Activated T-helper 1 cell treated with Interleukin-2 at 50 U/mL for 16 hours (primary cell): ENCODE measurements around the gene KAT6B.

ENCODE experiments used
- DNase-seq: peaks from one replicate; pipeline ENCODE4 v3.0.0-alpha.2; 2020; ENCODE audit warnings: low read depth

The KAT6B gene

DNA sequence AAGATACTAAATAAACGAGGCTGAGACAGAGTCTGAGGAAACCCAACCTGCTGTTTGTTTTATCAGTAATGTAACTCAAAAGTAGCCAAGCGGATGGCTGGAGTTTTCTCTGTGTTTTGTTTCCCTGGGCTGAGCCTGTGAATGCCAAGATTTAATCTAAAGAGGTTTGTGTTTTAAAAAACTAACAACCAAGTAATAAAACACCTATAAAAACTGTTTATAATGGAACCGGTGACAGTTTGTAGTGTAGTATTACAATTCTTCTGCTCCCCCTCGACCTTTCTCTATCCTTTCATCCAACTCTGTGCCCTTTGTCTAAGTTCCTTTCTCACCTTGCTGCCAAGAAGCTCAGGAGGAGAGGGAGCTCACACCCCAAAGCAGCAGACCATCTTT, 2.6 kb upstream of the KAT6B start:
- DNase-seq = no peak

GRCh38 chr10:74824184-74824899, 2.1 kb upstream of the KAT6B start:
- DNase-seq = peak; percentile 1

DNA sequence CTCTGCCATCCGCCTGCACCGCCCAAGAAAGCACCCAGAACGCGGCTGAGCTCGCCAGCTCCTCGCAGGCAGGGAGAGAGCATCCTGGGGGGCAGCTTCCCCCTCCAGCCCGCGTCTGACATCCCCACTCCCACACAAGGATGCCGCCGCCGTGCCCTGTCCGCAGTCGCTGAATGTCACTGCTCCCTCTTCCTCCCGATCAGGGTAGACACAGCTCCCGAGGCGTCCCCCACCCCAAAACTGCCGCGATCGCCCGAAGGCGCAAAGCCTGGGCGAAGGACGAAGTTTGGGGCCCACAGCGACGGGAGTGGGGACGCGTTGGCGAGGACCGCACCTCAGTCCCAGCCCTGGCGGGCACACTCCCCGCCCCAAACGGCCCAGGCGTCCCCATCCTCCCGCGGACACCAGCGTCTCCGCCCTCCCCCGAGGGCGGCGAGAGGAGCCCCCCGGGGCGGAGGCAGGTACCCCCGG, 1.5 kb upstream of the KAT6B start:
- peak; percentile 13 for DNase-seq

GRCh38 chr10:74825371-74826141, 844 bp upstream of the KAT6B start:
- peak; percentile 49 for DNase-seq

- DNase-seq = no peak
These were observed 643 bp downstream of the KAT6B start for GRCh38 chr10:74827045-74827441.

- no peak for DNase-seq
These were observed 1.3 kb downstream of the KAT6B start for GRCh38 chr10:74827694-74828093.

DNA sequence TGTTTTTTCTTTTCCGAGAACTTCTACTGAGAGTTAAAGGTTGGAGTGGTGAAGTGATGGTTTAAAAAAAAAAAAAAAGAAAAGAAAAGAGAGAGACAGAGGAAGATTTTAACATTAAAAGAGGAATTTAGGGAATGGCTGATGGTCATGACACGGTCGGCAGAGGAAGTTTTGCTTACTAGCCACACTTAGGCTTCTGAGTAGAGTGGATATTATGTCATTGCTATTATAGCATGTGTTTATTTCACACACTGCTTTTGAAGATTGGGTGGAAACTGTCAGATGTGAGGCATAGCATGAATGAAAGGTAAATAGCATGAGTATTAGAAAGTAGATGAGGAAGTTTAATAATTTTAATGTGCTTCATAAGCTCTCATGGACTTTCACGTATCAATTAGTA, 2.5 kb downstream of the KAT6B start:
- no peak for DNase-seq

DNA sequence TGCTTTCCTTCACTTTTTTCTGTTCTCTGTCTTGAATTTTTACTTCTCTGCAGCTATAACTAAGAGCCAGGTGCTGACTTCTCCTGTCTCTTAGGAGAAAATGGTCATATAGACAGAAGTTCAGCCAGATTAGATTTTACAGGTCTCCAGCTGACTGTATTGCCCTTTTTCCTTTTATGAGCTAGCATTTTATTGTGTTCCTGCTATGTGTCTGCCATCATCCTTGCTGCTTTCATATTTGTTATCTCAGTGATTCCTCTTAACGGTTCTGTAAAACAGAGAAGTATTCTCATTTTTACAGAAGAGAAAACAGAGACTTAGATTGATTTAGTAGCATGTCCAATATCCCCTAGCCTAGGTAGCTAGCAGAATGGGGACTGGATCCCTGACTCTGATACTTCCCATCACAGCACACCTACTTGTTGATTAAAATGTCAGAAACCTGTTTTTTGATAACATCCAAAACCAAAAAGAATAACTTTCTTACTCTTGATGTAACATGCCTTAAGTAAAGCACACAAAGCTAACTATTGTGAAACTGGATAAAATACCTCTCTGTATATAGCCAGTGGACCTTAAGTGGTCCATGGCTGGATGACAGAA, 5.2 kb downstream of the KAT6B start:
- no peak for DNase-seq

DNA sequence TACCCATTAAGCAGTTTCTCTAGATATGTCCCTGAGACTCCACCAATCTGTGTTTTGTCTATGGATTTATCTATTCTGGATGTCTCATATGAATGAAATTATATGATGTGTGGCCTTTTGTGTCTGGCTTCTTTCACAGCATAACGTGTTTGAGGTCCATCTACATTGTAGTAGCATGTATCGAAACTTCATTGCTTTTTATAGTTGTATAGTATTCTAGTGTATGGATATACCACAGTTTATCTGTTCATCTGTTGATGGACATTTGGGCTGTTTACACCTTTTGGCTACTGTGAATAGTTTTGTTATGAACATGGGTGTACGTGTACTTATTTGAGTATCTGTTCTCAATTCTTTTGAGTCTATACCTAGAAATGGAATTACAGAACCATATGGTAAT, 9.6 kb downstream of the KAT6B start:
- DNase-seq = no peak

DNA sequence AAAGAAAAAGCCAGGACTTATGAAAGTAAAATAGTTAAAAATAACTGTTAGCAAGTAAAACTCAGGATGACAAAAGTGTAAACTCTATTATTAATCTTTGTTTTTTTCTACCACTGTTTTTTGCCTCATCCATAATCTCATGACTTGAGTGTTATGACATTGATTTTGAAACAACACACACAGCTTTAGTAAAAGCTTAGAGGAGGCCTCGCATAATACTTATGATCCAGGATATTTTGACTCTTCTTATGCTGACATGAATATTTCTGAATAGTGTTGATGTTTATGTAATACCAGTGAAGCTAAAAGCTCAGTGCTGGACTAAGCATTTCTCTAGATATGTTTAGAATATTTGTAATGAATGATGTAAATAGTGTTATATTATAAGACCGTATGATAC, 10.5 kb downstream of the KAT6B start:
- no peak for DNase-seq

GRCh38 chr10:74837743-74838142, 11.3 kb downstream of the KAT6B start:
- DNase-seq = no peak

- no peak for DNase-seq
These were observed 13.3 kb downstream of the KAT6B start for GRCh38 chr10:74839708-74840107.

DNA sequence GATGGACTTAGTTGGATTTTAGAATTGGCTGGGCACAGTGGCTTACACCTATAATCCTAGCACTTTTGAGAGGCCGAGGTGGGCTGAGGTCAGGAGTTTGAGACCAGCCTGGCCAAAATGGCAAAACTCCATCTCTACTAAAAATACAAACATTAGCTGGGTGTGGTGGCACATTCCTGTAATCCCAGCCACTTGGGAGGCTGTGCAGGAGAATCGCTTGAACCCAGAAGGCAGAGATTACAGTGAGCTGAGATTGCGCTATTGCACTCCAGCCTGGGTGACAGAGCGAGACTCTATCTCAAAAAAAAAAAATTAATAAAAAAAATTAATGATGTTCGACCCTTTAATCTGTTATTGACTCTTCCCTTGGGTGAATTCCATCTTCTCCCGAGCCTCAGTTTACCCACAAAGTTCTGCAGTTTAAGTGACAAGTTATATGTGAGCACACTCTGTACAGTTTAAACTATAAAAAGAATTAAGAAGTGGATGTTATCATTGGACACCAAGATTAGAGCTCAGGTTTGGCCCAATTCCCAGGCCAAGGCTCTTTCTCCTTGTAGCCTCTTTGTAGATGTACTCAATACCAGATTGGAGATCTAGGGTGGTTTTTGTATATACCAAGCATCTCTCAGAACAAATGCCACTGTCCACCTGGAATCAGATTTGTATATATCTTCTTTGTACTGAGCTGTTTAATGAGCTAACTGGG, 15.0 kb downstream of the KAT6B start:
- no peak for DNase-seq

DNA sequence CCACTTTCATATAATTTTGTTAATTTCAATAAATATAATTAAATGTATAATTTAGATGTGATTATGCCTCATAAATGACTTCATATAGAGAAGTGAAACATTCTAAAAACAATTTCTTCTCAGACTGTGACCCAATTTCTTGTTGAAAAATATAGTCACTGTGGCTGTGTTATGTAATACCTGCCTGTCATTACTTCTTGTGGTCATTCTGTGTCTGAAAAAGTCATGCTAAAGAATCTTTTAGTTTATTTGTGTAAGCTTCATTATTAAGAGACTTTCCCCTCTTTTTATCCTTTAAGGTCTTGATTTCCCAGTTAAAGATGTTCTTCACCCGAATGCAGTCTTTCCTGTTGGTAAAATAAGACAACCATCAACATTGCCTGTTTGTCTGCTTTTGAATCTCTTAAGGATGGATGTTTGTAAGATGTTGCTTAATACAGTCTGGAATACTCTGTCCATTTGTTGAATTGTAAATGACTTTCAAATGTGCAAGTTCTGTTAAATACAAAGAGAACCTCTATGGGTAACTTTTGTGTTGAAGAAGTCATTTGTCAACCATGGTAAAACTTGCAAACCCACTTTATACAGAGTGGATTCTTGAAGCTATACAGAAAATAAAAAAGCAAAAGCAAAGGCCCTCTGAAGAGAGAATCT, 16.0 kb downstream of the KAT6B start:
- DNase-seq = no peak

- no peak for DNase-seq
These were observed 20.6 kb downstream of the KAT6B start for GRCh38 chr10:74846958-74847357.

DNA sequence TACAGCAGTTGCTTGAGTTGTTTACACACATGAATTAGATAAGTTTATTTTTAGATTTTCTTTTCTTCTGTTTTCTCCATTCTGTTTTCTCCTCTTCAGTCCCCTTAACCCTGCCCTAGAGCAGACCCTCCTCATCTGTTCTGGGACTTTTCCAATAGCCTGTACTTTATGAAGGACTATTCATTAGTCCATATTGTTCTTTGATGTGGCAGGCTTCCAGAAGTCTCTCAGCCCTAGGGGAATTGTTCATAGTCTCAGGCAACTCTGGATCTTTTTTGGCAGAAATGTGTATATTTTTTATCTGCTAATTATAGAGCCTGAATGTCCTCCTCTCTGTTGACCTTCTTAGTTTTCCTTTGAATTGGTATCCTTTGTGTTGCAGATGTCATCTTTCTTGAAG, 25.4 kb downstream of the KAT6B start:
- no peak for DNase-seq

- DNase-seq = no peak
These were observed 26.0 kb downstream of the KAT6B start for GRCh38 chr10:74852381-74852780.

GRCh38 chr10:74854610-74855009, 28.2 kb downstream of the KAT6B start:
- no peak for DNase-seq

GRCh38 chr10:74855027-74855426, 28.6 kb downstream of the KAT6B start:
- no peak for DNase-seq

- DNase-seq = no peak
These were observed 29.0 kb downstream of the KAT6B start for GRCh38 chr10:74855439-74855838.

GRCh38 chr10:74856940-74857339, 30.5 kb downstream of the KAT6B start:
- no peak for DNase-seq

DNA sequence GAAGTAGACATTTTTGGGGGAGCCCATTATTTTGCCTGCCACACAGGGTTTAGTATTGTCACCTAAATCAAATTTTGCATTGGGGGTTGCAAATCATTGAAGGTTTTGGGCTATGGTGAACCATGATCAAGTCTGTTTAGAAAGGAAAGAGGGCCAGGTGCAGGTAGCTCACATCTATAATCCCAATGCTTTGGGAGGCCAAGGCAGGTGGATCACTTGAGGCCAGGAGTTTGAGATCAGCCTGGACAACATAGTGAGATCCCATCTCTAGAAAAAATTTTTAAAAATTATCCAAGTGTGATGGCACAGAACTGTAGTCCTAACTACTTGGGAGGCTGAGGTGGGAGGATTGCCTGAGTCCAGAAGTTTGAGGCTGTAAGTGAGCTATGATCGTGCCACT, 31.2 kb downstream of the KAT6B start:
- DNase-seq = no peak
